Measurements from ENCODE around the gene PACSIN2.

Gene PACSIN2, protein sequence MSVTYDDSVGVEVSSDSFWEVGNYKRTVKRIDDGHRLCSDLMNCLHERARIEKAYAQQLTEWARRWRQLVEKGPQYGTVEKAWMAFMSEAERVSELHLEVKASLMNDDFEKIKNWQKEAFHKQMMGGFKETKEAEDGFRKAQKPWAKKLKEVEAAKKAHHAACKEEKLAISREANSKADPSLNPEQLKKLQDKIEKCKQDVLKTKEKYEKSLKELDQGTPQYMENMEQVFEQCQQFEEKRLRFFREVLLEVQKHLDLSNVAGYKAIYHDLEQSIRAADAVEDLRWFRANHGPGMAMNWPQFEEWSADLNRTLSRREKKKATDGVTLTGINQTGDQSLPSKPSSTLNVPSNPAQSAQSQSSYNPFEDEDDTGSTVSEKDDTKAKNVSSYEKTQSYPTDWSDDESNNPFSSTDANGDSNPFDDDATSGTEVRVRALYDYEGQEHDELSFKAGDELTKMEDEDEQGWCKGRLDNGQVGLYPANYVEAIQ

DNA sequence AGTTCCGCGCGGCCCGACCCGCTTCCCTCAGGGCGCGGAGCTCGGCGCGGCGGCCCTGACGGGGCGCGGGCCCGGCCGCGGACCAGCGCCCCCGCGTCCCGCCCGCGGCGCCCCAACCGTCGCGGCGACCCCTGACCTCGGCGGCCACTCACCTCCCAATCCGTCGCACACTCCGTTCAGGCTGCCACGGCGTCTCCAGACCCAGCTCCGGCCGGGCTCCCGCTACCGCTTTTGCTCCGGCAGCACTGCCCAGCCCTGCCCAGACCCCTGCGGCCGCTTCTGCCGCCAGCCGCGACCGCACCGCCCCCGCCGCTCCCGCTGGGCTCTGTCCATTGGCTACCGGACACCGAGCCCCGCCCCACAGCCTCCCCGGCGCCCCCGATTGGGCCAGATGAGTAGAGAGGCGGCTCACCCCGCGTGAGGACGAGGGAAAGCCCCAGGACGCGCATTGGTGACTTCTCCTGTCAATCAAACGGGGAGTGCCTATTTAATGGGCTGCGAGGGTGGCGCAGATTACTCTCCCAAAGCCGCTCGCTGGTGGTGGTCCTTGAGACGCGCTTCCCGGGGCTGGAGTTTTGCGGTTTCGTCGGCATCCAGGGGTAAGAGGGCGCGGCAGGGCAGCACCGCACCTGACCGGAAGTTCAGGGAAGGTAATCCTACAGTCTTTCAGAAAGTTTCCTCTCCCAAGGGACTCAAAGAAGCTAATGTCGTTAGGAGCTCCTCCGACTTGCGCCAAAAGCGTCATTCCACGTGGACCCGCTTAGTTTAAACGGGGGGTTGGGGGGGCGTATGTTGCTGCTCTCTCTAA lies at the start of gene PACSIN2:
TSS of gene PACSIN2 (minus strand) at position 281 of the 808 bp plus-strand sequence. CDS start 103,069 bp downstream, outside the sequence.
- TF ChIP-seq, protein P1, sequence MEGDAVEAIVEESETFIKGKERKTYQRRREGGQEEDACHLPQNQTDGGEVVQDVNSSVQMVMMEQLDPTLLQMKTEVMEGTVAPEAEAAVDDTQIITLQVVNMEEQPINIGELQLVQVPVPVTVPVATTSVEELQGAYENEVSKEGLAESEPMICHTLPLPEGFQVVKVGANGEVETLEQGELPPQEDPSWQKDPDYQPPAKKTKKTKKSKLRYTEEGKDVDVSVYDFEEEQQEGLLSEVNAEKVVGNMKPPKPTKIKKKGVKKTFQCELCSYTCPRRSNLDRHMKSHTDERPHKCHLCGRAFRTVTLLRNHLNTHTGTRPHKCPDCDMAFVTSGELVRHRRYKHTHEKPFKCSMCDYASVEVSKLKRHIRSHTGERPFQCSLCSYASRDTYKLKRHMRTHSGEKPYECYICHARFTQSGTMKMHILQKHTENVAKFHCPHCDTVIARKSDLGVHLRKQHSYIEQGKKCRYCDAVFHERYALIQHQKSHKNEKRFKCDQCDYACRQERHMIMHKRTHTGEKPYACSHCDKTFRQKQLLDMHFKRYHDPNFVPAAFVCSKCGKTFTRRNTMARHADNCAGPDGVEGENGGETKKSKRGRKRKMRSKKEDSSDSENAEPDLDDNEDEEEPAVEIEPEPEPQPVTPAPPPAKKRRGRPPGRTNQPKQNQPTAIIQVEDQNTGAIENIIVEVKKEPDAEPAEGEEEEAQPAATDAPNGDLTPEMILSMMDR (IDR thresholded peaks at IDR 0.05; ENCODE audit: control extremely low read depth, extremely low read depth, low read depth, missing control alignments): no peak
- ChIA-PET POLR2A (interaction anchor here (0.5 to 3.7 kb wide), 32 partner anchors 13 to 1857 kb away, joined by 3 to 39 read pairs (median 4); no protein-coding TSS in a partner anchor), CTCF (interaction anchor here (0.9 to 3.6 kb wide), 6 partner anchors 10 to 274 kb away, joined by 3 to 14 read pairs (median 4); no protein-coding TSS in a partner anchor)
- DNase-seq (ENCODE audit: extremely low spot score): peak; percentile 100

DNA sequence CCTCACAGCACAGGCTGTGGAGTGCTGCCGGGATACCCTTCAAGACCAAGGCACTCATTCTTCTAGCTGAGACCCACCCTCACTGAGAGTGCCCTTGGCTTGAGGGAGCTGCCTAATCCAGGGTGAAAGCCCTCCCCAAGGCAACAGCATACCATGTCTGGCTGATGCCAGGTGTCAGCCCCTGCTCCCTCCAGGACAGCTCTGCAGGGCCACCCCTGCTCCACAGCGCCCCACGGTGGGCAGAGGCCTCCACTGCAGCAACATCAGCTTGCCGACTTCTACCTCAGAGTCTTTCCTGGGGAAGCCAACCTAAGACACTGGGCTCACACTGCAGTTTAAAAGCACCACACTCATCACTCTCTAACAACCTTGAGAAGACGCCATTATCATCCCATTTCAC lies 45.2 kb upstream of the PACSIN2 start:
- POLR2A ChIA-PET: no interaction called here
- CTCF ChIA-PET: interaction anchor here (0.6 to 1.9 kb wide), 13 partner anchors 9 to 437 kb away, joined by 3 to 8 read pairs (median 4); no protein-coding TSS in a partner anchor
- DNase-seq (ENCODE audit: extremely low spot score): peak; percentile 52
- TF ChIP-seq, protein P1 (IDR thresholded peaks at IDR 0.05; ENCODE audit: control extremely low read depth, extremely low read depth, low read depth, missing control alignments): peak; percentile 49

DNA sequence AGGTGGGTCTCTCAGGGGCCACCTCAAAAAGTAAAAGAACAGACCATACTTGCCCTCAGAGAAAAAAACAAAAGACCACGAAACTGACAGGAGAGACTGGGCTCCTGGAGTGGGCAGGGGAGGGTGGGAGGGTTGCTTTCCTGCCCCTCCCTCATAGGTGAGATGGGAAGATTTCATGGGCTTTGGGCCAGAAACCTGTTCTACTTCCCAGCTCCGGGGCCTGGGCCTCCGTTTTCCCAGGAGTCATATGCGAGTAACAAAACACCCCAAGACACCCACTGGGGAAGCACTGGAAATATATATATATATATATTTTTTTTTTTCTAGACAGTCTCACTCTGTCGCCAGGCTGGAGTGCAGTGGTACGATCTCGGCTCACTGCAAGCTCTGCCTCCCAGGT lies 42.7 kb upstream of the PACSIN2 start:
- ChIA-PET CTCF (interaction anchor here (1.0 kb wide), 1 partner anchor 181 kb away, joined by 3 read pairs; no protein-coding TSS in a partner anchor), POLR2A (no interaction called here)
- no peak for DNase-seq (ENCODE audit: extremely low spot score)
- TF ChIP-seq, protein P1 (IDR thresholded peaks at IDR 0.05; ENCODE audit: control extremely low read depth, extremely low read depth, low read depth, missing control alignments): no peak

DNA sequence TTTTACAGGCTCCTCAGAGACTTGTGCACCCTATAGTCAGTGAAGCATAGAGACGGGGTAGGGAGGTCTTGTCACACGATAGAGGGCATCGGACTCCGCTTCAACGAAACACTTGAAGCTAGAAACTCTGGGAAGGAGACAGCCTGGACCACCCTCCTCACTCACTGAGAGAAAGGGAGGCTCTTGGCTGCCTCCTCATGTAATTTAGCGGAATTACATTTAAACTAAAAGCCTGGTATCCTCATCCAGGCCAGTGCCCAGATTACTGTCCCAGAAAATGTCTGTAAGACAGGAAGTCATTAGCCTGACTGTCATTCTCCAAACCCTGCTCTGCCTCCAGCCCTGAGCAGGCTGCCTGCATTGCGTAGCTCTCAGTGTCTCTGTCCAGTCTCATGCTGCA lies 38.2 kb upstream of the PACSIN2 start:
- no peak for DNase-seq (ENCODE audit: extremely low spot score)
- CTCF ChIA-PET: interaction anchor here (1.2 to 1.9 kb wide), 3 partner anchors 9 to 185 kb away, joined by 3 to 5 read pairs (median 4); no protein-coding TSS in a partner anchor
- POLR2A ChIA-PET: no interaction called here
- TF ChIP-seq, protein P1 (IDR thresholded peaks at IDR 0.05; ENCODE audit: control extremely low read depth, extremely low read depth, low read depth, missing control alignments): no peak

DNA sequence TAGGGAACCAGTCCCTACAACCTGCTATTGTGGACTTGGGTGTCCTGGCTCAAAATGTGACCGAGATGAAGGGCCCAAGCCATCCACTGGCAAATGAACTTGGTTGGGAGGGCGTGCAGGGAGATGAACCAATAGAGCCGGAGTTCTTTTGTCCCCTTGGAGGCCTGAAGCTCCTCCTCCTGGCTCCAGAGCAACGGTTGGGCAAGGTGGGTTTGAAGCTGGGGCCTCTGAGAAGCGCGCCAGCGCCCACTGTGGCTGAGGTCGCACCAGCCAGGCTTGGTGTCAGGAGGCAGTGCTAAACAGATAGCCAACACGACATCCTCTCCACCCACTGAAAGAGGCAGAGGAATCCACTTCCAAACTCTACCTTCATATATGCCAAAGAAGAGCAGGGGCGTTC lies 36.0 kb upstream of the PACSIN2 start:
- TF ChIP-seq, protein P1 (IDR thresholded peaks at IDR 0.05; ENCODE audit: control extremely low read depth, extremely low read depth, low read depth, missing control alignments): no peak
- CTCF ChIA-PET: interaction anchor here (0.9 to 2.1 kb wide), 3 partner anchors 9 to 17 kb away, joined by 3 to 8 read pairs (median 3); no protein-coding TSS in a partner anchor
- POLR2A ChIA-PET: interaction anchor here (0.5 kb wide), 1 partner anchor 41 kb away, joined by 5 read pairs; no protein-coding TSS in a partner anchor
- no peak for DNase-seq (ENCODE audit: extremely low spot score)

DNA sequence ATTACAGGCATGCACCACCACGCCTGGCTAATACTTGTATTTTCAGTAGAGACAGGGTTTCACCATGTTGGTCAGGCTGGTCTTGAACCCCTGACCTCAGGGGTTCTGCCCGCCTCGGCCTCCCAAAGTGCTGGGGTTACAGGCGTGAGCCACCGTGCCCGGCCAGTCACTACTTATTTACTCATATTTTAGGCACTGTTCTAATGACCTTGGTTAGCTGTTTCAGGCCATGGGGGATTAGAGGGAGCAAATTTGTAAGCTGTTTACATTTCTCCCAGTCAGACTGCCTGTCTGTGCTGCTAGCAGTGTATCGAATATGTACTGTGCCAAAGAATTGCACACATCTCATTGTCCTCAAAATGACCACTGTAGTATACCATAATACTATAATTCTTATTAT lies 32.7 kb upstream of the PACSIN2 start:
- DNase-seq (ENCODE audit: extremely low spot score): no peak
- TF ChIP-seq, protein P1 (IDR thresholded peaks at IDR 0.05; ENCODE audit: control extremely low read depth, extremely low read depth, low read depth, missing control alignments): no peak
- ChIA-PET CTCF (interaction anchor here (1.1 to 2.1 kb wide), 2 partner anchors 14 to 180 kb away, joined by 3 to 6 read pairs; no protein-coding TSS in a partner anchor), POLR2A (no interaction called here)

Data from GM10248 (cell line).